Measurements from ENCODE around the gene C19orf44. TPM values are rescaled to one million over a fixed set of nuclear protein-coding genes. Genes with fewer than 3 reads are reported as not detected.
A peak's percentile ranks its signal among the peaks of the same experiment; 100 is the strongest.

The C19orf44 gene
- total and polyA plus RNA-seq, 9 donors = 6.3 to 12.2 (median 9.4) TPM

DNA sequence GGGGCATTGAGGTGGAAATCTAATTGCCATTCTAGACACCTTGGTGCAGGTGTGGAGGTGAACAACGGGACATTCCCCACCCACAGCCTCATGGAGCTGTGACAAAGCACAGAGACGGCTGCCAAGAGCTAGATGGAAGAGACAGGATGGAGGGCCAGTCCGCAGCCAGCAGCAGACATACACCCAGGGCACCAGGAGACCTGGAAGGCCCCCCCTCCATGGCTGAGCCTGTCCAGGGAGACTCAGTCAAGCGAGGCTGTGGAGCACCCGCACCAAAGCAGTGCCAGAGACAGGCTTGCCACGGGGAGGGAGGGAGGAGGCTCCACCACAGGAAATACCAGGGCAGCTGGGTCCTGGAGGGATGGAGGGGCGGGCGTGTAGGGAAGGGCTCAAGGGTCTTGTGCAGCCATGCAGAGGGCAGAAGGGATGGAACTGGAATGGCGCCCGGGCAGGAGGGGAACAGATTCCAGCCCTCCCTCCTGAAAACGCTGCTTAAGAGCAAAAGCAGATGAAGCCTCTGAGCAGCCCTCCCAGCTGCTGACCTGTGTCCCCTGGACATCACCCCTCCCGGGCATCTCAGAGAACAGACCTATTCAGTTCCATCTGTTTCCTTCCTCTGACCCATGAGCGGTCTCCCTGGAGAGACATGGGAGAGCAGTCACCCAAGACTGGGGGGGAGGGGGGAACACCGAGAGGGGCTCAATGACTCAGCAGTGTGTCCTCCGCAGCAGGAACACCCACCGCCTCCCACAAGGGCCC is 38.8 kb upstream of the C19orf44 start:
- Histone ChIP-seq H3K4me1 (ENCODE audit: insufficient read depth) (peaks cover 19% of the 10 kb centered on the region), H3K36me3 (no peaks in the 10 kb centered on the region), H3K27me3 (no peaks in the 10 kb centered on the region), H3K27ac (peak overlapping the region; percentile 11 to 71), H3K9me3 (no peaks in the 10 kb centered on the region), H3K4me3 (no peak overlapping the region)
- intact Hi-C loops (cut with DNase I) = no loop called here
- DNase-seq = peak; percentile 60 to 84 (median 76)
- TF ChIP-seq EP300 (IDR thresholded peaks at IDR 0.05) (no peak), POLR2A (IDR thresholded peaks at IDR 0.05) (no peak)
- TF ChIP-seq, protein P1, sequence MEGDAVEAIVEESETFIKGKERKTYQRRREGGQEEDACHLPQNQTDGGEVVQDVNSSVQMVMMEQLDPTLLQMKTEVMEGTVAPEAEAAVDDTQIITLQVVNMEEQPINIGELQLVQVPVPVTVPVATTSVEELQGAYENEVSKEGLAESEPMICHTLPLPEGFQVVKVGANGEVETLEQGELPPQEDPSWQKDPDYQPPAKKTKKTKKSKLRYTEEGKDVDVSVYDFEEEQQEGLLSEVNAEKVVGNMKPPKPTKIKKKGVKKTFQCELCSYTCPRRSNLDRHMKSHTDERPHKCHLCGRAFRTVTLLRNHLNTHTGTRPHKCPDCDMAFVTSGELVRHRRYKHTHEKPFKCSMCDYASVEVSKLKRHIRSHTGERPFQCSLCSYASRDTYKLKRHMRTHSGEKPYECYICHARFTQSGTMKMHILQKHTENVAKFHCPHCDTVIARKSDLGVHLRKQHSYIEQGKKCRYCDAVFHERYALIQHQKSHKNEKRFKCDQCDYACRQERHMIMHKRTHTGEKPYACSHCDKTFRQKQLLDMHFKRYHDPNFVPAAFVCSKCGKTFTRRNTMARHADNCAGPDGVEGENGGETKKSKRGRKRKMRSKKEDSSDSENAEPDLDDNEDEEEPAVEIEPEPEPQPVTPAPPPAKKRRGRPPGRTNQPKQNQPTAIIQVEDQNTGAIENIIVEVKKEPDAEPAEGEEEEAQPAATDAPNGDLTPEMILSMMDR (IDR thresholded peaks at IDR 0.05) = no peak
- 4 to 6% (median 5%) methylated on average over 15 to 16 of the region's 16 CpGs for WGBS, 3 donors

DNA sequence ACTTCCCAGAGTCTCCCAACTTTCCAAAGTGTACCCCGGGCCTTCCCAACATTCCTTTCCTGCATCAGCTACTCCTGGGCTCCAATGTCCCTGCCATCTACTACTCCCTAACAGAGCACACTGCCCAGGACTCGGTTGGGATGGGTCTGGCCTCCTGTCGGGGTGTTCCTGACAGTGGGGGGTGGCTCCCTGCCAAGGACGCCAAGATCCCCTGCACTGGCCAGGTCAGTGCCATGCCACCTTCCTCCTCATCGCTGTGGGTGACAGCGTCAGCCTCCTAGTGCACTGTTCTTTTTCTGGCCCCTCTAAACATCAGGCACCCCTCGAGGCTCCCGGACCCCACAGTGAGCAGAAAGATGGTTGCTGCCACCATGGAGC is 38.3 kb upstream of the C19orf44 start:
- 36 to 38% (median 38%) methylated on average over 8 of the region's 8 CpGs for WGBS, 3 donors
- H3K4me1 ChIP-seq (ENCODE audit: insufficient read depth) = peaks cover 20% of the 10 kb centered on the region
- no peaks in the 10 kb centered on the region for H3K9me3 ChIP-seq
- peak overlapping the region; percentile 11 to 71 for H3K27ac ChIP-seq
- TF ChIP-seq POLR2A (IDR thresholded peaks at IDR 0.05) (no peak), EP300 (IDR thresholded peaks at IDR 0.05) (no peak)
- TF ChIP-seq, protein P1 (IDR thresholded peaks at IDR 0.05) = no peak
- H3K4me3 ChIP-seq = no peak overlapping the region
- H3K36me3 ChIP-seq = no peaks in the 10 kb centered on the region
- H3K27me3 ChIP-seq = no peaks in the 10 kb centered on the region
- intact Hi-C loops (cut with DNase I) = no loop called here
- DNase-seq = peak in 2 of 5 donors; percentile 41 to 57

DNA sequence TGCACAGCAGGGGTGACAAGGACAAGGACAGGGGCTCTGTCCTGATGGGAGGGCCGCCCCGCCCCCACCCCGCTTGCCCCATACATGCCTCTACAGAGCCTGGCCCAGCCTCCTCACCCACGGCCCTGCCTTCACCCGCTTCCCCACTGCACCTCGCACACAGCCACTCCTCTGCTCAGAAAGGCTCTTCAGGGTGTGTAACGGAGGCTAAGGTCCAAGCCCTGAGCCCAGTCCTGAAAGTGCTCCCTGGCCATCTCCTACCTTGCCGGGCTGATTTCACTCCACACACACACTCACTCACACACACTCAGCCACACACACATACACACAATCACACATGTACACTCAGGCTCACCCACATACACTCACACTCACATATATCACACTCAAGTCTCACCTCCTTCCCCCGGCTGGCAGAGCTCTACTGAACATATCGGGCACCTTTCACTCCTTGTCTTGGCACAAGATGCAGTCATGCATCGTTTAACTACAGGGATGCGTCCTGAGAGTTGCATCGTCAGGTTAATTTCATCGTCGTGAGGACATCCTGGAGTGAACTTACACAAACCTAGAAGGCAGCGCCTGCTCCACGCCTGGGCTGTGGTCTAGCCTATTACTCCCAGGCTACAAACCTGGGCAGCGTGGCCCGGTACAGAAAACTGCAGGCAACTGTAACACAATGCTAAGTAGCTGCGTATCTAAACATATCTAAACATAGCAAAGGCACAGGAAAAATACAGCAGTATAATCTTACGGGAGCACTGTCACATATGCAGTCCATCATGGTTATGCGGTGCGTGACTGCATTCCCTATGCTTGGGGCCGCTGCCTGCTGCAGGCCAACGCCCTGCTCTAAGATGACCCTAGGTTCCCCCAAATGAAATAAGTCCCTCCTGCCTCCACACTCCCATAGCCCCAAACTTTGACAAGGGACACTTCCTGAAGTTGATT is 37.5 kb upstream of the C19orf44 start:
- Histone ChIP-seq H3K36me3 (no peaks in the 10 kb centered on the region), H3K4me1 (ENCODE audit: insufficient read depth) (peaks cover 26% of the 10 kb centered on the region), H3K27me3 (no peaks in the 10 kb centered on the region), H3K27ac (peak overlapping the region in 1 of 2 donors; percentile 71), H3K9me3 (no peaks in the 10 kb centered on the region), H3K4me3 (no peak overlapping the region)
- no peak for TF ChIP-seq EP300 (IDR thresholded peaks at IDR 0.05)
- TF ChIP-seq, protein P1 (IDR thresholded peaks at IDR 0.05) = no peak
- no peak for TF ChIP-seq POLR2A (IDR thresholded peaks at IDR 0.05)
- no peak for DNase-seq
- intact Hi-C loops (cut with DNase I) = no loop called here
- WGBS, 3 donors = 79 to 84% (median 81%) methylated on average over 23 to 25 of the region's 25 CpGs

DNA sequence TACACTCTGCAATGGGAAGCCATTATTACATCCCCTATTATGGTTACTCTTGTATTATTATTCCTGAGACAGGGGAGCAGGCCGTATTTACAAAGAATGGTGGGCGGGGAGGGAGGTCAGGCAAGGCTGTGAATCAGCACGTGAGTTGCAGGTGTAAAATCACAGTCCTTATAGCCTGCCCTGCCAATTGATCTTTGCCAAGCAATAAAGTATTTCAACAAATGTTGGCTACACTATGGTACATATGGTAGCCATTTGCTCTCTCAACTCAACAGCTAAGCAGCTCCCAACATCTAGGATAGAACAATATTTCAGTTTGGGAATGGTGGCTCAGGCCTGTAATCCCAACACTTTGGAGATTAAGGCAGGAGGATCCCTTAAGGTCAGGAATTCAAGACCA is 36.5 kb upstream of the C19orf44 start:
- 90 to 95% (median 93%) methylated on average over 3 of the region's 3 CpGs for WGBS, 3 donors
- Histone ChIP-seq H3K9me3 (no peaks in the 10 kb centered on the region), H3K27ac (no peak overlapping the region), H3K27me3 (no peaks in the 10 kb centered on the region), H3K4me3 (no peak overlapping the region), H3K36me3 (no peaks in the 10 kb centered on the region), H3K4me1 (ENCODE audit: insufficient read depth) (peaks cover 30% of the 10 kb centered on the region)
- TF ChIP-seq, protein P1 (IDR thresholded peaks at IDR 0.05) = no peak
- TF ChIP-seq POLR2A (IDR thresholded peaks at IDR 0.05) = no peak
- TF ChIP-seq EP300 (IDR thresholded peaks at IDR 0.05) = no peak
- no peak for DNase-seq
- intact Hi-C loops (cut with DNase I) = no loop called here

Measured in ovary (tissue), 9 donors.